HL-60 (cell line): ENCODE results near the gene RAC3.

Source experiments
- GABPA ChIP-seq: IDR thresholded peaks from 2 replicates; pipeline ENCODE4 v1.6.1; 2012; ENCODE audit warnings: low read depth
- POLR2AphosphoS5 ChIP-seq: IDR thresholded peaks from 2 replicates; pipeline ENCODE4 v1.6.1; 2012; ENCODE audit warnings: low read depth
- SPI1 ChIP-seq: IDR thresholded peaks from 2 replicates; pipeline ENCODE4 v1.6.1; 2012; ENCODE audit warnings: low read depth, mild to moderate bottlenecking, borderline replicate concordance
- TF ChIP-seq, protein P1 (sequence below): IDR thresholded peaks from one replicate; pipeline ENCODE4 v1.5.1; 2011; ENCODE audit warnings: low read length, control low read depth, inconsistent platforms; ENCODE audit not compliant: insufficient read depth
- TF ChIP-seq, protein P2 (sequence below): IDR thresholded peaks from 2 replicates; pipeline ENCODE4 v1.6.1; 2012; ENCODE audit warnings: low read depth; ENCODE audit not compliant: insufficient replicate concordance

DNA sequence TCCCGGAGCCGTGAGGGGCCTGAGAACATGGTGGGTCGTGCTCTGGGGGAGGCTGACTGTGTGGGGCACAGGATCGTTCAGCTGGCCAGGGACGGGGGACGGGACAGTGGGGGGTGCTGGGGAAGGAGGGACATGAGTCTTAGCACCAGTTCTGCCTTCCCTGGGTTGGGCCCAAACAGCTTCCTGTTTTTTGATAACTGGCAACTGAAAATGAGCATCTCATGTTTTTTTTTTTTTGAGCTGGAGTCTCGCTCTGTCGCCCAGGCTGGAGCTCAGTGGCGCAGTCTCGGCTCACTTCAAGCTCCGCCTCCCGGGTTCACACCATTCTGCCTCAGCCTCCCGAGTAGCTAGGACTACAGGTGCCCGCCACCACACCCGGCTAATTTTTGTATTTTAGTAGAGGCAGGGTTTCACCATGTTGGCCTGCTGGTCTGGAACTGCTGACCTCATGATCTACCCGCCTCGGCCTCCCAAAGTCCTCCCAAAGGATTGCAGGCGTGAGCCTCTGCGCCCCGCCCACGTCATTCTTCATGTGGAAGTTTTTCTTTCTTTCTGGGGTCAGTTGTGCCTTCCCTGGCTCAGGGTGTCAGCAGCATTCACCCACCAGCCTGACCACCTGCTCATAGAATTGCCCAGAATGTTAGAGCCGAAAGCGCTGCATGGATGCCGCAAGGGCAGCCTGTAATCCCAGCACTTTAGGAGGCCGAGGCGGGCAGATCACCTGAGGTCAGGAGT, 47.7 kb upstream of the RAC3 start:
- TF ChIP-seq, protein P1, sequence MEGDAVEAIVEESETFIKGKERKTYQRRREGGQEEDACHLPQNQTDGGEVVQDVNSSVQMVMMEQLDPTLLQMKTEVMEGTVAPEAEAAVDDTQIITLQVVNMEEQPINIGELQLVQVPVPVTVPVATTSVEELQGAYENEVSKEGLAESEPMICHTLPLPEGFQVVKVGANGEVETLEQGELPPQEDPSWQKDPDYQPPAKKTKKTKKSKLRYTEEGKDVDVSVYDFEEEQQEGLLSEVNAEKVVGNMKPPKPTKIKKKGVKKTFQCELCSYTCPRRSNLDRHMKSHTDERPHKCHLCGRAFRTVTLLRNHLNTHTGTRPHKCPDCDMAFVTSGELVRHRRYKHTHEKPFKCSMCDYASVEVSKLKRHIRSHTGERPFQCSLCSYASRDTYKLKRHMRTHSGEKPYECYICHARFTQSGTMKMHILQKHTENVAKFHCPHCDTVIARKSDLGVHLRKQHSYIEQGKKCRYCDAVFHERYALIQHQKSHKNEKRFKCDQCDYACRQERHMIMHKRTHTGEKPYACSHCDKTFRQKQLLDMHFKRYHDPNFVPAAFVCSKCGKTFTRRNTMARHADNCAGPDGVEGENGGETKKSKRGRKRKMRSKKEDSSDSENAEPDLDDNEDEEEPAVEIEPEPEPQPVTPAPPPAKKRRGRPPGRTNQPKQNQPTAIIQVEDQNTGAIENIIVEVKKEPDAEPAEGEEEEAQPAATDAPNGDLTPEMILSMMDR, result no peak
- TF ChIP-seq POLR2AphosphoS5 (no peak), GABPA (no peak), SPI1 (no peak)
- TF ChIP-seq, protein P2, sequence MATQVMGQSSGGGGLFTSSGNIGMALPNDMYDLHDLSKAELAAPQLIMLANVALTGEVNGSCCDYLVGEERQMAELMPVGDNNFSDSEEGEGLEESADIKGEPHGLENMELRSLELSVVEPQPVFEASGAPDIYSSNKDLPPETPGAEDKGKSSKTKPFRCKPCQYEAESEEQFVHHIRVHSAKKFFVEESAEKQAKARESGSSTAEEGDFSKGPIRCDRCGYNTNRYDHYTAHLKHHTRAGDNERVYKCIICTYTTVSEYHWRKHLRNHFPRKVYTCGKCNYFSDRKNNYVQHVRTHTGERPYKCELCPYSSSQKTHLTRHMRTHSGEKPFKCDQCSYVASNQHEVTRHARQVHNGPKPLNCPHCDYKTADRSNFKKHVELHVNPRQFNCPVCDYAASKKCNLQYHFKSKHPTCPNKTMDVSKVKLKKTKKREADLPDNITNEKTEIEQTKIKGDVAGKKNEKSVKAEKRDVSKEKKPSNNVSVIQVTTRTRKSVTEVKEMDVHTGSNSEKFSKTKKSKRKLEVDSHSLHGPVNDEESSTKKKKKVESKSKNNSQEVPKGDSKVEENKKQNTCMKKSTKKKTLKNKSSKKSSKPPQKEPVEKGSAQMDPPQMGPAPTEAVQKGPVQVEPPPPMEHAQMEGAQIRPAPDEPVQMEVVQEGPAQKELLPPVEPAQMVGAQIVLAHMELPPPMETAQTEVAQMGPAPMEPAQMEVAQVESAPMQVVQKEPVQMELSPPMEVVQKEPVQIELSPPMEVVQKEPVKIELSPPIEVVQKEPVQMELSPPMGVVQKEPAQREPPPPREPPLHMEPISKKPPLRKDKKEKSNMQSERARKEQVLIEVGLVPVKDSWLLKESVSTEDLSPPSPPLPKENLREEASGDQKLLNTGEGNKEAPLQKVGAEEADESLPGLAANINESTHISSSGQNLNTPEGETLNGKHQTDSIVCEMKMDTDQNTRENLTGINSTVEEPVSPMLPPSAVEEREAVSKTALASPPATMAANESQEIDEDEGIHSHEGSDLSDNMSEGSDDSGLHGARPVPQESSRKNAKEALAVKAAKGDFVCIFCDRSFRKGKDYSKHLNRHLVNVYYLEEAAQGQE, result no peak
